Activated CD8-positive, alpha-beta memory T cell treated with anti-CD3 and anti-CD28 coated beads for 4 hours (primary cell): ENCODE results near the gene PARD3B.

Experiments used
- DNase-seq, 2 donors: peaks; one replicate each; pipeline ENCODE4 v3.0.0-alpha.2; 2020; ENCODE audit warnings: low read depth in 2 of 2

The PARD3B gene

DNA sequence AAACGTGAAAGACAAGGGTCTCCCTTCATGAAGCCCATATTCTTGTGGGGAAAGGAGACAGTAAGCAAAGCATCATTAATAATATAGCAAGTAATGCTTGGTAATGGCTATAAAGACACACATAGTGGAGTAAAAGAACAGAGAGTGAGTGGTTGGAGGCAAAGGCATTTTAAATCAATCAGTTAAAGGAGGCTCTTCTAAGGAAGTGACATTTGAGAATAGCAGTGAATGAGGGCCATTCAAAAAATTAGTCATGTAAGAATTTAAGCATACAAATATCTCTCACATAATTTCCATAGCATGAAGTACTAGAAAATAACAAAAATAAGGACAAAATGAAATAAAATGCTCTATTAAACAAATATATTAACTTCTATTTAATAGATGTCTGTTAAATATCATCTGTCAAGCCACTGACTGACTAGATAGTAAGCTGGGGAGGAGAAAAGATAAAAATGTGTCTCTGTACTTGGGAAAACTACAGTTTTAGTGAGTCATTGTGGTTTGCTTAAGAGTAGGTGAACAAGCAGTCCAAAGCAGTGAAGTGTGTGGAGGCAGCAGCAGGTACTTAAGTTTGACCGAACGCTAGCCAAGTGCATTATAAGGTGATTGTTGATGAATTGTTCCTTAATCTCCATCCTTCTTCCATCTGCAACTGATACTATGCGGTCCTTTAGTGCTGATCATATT is 160.1 kb downstream of the PARD3B start:
- no peak for DNase-seq

DNA sequence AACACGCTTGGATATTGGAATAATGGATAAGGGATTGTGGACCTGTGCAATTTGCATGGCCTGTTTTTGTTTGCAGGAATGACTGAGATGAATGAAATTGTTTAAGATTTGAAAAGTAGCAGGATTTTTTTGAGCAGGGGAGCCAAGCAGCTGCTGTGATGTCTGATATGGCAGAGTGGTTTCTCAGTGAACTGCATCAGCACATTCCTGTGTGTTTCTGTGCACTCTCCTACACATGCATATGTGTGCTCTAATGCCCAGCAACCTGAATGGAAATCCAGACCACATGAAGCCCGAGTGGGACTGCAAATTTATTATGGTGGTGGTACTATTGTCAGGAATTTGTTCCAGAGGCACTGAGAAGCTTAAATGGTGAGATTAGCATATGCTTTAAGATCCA is 161.7 kb downstream of the PARD3B start:
- no peak for DNase-seq

DNA sequence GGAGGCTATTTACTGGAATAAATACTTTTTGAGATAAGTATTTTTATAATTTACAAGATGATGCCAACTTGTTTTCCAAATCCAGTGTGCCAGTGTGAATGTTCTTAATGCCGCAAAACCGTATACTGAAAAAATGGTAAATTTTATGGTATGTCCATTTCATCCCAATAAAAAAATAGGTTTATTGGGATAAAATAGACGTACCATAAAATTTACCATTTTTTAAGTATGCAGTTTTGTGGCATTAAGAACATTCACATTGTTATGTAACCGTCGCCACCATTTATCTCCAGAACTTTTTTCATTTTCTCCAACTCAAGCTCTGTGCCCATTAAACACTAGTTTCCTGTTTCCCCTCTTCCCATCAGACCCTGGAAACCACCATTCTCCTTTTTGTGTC is 167.9 kb downstream of the PARD3B start:
- no peak for DNase-seq

DNA sequence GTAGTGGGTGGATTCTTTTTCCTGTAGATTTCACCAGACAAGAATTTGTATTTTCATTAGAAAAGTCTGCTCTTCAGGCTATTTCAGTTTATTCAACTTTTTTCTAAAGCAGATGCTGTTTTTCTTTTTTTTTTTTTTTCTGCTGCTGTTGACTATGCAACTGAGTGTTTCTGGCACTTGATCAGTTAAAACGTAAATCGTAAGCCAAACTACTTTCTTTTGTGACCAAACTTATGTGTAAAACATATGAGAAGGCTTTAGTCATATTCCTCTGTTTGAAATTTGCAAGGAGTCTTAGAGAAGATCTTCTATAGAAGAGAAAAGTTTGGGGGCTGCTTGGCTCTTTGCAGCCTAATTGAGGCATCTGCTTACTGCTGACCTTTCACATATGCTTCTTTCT is 170.1 kb downstream of the PARD3B start:
- no peak for DNase-seq

DNA sequence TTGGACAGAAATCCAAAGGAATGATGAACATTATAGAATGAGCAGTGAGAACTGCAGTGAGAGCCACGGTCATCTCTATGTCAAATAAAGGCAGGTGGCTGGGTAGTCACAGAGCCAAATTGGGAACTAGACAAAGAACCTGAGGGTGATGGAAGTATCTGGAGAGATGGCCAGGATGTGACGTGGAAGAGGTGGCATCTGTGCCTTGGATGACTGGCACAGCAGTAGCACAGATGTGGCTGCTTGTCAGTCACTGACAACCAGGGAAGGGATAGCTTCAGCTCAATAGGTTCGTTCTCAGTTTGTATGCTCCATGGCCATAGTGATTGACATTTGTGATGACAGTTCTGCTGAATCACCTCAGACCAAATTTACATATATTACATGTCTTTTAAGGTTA is 172.3 kb downstream of the PARD3B start:
- DNase-seq, result no peak

DNA sequence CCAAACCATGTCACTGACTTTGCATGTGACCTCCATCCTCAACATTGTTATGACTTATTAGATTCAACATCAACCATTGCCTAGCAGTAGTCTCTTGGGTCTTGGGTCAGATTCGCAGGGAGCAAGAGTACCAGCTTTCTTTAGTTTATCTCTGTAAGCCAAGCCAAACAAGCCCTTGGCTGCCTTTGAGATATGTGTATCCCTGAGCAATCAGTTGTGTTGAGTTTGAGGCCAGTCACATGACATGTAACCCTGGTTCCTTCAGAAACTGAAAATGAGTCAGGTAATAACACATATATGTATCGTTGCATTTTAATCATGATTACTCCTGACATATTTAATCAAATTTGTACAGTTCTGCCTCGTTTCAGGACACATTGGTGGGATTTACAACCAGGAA is 173.3 kb downstream of the PARD3B start:
- no peak for DNase-seq

DNA sequence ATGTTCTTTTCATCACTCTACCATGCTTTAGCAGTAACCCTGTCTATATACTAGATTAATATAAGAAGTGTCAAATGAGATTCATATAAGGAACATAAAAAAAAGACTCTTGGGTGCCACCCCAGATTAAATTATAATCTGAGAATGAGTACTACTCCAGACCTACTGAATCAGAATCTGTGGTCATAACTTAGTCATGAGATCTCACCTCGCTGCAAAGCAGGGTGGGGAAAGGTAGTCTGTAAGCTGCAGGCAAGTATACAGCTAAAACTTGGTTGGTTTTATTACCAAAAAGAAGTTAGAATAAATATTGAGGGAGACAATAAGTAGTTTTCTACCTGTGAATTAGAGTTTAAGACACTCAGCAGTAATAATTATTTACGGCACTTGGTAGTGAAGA is 175.6 kb downstream of the PARD3B start:
- no peak for DNase-seq

DNA sequence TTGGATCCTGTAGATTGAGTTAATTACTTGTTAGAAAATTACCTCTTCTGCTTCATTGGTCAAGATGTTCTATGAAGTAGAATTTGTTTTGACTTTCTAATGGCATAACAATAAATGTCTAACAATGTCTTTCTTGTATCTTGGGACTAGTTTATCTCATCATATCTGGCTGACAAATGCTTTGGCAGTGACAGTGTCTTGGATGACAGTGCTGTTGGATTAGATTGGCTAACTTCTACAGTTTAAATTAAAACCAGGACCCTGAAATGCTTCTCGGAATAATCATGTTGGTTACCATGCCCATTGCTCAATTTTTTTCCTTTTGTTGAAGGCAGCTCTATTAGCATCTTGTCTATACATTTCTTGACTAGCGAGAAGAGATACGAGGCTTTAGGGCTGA is 176.9 kb downstream of the PARD3B start:
- no peak for DNase-seq

DNA sequence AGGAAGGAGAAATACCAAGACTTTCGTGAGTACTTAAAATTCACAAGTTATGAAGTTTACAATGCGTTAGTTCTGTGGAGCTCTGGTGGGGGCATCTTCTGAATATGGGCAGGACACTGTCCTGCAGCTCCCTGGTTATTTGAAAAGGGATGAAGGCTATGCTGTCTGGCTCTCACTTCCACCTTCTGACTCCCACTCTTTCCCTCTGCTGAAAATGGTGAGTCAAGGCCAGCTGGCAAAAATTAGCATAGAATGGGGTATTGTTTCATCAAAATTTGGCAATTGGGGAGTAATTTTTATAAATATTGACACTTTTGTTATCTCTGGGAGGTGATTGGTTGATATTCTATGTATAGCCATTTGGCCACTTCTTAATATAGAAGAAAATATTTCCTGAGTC is 177.4 kb downstream of the PARD3B start:
- no peak for DNase-seq

DNA sequence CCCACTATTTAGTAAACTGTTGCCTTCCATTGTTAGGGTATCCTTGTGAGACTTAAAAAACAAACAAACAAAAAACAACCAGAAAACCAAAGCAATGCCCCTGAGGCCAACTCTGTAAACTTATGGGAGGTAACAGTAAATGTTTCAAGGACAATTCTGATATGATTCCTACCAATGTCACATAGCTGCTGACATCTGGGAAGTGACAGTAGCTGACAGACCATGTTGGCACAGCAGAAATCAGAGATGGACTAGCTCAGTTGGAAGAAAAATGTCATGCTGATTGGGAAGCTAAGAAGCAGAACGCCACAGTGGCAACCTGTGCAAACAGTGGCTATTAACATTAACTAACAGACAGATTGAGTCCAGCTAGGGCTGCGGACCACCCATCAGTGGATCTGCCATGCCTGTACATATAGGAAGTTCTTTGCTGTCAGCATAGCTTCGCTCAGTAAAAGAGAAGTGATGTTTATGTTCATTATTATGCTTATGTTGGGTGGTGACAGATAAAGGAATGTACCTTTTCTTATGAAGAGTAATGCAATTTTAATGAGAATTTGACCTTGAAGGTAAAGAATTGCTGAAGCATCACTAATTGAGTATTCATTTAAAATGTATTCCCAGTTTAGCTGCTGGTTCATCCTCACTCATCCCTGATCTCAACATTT is 180.6 kb downstream of the PARD3B start:
- no peak for DNase-seq

DNA sequence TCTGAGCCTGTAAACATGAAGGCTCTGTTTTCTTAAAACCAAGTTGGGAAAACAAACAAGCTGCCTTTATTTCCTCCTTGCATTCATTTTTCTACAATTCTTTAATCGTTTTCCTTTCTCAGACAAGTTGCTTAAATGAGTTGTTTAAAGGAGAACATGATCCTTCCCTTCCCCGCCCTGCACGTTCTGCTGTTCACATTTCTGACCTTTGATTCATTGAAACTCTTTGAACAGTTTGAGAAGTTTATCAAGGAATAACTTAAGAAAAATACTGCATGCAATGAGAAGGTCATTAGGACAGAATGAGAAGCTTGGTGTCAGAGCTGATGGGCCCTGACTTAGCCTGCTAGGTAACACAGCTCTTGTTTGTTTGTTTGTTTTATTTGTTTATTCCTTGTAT is 181.6 kb downstream of the PARD3B start:
- DNase-seq, result no peak

DNA sequence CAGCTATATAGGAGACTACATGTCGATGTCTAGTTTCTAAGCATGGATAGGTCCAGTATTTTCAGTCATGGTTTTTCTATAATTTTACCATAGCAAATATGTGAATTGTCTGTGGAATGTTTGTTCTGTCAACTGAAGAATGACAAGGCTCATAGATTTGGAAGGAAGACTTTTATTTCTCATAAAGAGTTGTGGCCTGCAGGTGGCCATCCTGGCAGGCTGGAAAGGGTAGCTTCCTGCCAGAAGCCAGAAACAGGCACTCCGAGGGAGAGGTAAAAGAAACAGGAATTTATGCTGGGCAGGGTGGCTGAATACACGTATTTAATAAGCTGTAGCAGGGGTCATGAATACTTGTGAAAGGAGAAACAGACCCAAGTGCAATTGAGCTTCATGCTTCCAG is 182.1 kb downstream of the PARD3B start:
- DNase-seq, result no peak

DNA sequence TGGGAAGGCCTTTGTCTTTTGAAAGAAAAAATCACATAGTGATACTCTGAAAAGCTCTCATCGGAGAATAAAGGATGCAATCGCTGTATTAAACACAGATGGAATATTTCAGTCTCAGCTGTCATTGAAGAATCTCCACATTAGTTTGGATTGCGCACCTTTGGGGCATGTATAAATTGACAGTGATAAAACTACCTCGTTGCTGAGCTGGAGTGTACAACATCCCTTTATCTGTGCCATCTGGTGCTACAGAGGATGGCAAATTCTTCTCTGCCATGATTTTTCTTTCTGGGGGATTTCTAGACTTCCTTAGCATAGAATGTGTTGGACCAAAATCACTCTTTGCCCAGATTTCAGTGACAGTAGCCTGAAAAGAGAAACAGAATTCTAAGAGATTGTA is 185.3 kb downstream of the PARD3B start:
- DNase-seq, result no peak

DNA sequence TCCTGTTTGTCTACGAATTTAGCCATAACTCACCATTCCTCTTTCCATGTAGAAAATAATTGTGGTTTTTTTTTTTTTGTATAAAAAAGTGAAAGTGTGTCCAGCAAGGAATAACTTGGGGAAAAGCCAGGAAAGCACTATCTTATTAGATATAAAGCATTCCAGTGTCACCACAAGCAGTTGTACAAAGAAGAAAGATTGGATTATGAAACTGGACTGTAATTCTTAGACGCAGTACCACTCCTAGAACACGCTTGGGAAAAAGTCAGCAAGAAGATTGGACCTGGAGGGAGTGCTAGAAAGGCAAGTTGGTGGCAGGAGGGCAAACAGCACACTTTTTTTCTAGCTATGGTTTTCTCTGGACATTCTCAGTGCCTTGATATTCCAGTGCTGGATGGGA is 186.7 kb downstream of the PARD3B start:
- DNase-seq, result no peak

DNA sequence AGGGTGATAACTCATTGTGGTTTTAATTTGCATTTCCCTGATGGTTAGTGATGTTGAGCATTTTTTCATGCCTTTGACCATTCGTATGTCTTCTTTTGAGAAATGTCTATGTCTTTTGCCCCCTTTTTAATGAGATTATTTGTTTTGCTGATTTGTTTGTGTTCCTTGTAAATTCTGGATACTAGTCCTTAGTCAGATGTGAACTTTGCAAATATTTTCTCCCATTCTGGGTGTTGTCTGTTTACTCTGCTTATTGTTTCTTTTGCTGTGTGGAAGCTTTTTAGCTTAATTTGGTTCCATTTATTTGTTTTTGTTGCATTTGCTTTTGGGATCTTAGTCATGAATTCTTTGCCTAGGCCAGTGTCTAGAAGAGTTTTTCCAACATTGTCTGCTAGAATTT is 192.0 kb downstream of the PARD3B start:
- no peak for DNase-seq

DNA sequence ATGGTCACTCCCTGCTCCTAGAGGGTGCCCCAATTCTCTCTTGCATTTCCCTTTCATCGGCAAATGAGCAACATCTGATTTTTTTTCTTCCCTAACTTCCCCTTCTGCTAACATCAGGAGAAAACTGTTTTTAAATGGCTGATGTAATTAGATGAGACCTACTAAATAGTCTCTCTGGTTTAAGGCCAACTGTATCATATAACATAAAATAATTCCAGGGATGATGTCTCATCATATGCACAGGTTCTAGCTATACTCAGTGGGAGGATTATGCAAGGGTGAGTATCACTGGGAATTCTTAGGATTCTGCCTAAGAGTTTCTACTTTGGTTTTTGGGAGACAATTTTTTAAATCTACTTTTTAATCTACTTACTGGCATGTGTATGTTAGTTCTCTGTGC is 193.4 kb downstream of the PARD3B start:
- DNase-seq, result no peak

DNA sequence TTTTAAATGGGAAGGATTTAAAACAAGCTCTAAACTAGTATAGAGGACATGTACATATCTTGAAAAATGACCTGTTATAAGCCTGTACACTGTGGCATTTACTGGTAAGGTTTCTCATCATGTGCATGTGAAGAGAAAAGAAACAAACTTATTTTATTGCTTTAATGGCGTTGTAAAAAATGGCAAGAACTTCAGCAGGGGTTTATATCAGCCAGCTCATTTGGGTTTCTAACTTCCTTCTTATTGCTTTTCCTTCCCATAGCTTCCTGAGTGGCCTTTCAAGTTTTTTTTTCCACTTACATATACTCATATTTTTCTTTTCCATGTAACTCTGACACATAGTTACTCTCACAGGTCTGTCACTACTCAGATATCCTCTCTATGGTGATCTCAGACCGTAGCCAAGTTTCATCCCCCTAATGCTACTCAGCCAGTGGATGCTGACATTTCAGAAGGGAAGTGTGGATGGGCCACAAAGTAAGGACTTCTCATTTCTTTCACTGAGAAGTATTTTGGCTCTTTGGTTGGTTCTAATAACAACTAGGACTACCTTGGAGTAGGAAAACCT is 198.2 kb downstream of the PARD3B start:
- DNase-seq, result no peak

DNA sequence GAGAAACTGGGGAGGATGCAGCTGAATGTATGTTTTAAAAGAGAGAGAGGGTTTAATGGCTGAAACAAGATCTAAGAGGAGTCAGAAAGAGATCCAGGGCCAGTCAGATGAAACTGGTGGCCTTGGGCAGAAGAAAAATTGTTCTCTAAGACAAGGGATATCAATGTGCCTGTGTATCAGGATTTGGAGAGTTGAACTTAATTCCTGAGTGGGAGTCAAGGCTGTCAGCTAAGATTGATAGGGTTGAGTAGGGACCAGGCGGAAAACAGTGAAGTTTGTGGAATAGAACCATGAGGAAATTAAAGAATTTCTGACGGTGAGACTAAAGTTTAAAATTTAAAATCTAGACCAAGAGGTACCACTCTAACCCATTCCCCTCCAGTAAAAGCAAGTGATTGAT is 199.2 kb downstream of the PARD3B start:
- no peak for DNase-seq

DNA sequence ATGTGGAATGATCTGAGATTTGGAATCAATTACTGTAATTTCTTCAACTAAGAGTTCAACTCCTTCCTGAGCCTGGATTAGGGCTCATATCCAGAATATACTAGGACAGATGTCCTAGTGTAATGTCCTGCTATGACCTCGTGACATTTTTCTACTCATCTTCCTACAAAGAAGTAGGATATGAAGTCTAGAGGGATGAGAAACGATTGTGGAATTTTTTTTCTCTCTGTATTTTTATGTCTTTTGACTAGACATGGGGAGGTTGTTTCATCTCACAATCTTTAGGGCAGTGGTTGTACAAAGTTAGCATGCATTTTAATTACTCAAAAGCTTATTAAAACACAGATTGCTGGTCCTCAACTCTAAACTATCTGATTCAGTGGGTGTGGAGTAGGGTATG is 203.0 kb downstream of the PARD3B start:
- no peak for DNase-seq

DNA sequence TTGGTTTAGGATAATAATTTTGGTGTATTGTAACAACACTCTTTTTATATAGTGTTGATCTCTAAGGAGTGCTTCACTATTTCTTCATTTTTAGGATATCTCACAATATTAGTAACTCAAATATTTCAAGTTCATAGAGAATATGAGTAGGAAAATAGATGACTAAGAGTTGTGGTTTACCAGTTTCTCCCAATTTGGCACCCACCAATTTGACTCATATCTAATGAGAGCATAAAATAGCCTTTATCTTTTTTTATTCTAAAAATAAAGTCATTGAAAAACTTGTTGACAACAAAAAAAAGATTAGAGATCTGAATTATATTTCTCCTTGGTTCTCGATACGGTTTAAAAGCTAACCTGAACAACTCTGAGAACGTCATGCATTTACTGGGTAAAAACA is 204.0 kb downstream of the PARD3B start:
- no peak for DNase-seq

DNA sequence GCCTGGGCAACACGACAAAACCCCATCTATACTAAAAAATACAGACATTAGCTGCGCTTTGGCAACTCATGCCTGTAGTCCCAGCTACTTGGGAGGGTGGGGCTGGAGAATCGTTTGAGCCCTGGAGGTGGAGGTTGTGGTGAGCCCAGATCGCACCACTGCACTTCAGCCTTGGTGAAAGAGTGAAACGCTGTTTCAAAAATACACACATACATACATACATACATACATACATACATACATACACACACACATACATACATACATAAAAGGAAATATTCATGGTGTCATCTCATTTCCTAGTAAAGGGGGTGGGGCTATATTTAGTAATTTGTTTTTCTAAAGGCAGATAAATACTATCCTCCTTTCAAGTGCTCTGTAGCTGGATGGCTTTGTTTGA is 205.1 kb downstream of the PARD3B start:
- no peak for DNase-seq

DNA sequence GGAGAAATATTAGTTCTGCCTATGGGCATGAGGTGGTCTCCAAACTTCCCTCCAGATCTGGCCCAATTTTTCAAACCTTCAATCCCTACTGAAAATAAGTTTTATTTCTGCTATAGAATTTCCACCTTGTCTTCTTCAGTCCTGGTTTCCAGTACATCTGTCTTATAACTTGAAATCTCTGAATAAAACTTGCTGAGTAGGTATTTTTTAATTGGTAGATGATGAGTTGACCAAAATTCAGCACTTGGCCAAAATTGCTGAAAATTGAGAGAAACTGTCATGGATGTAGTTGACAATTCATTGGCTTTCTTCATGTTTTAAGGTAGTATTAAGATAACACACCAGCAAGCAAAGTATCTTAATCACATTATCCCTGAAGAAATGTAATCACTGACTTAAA is 206.2 kb downstream of the PARD3B start:
- no peak for DNase-seq

DNA sequence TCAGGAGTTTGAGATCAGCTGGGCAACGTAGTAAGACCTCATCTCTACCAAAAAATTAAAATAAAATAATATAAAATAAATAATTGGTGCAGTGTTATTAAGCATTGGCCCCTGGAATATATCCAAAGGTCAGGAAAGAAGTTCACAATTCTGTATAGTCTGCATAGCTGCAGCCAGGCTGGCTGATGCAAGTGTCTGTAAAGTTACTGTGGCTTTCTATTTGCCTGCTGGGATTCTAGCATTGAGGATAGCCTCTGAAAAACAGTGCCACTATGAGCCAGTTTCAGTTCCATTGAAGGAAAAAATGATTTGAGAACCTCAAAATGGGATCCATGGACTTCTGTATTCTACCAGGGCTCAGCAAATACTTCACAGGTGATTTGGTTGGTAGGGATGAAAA is 208.6 kb downstream of the PARD3B start:
- no peak for DNase-seq

DNA sequence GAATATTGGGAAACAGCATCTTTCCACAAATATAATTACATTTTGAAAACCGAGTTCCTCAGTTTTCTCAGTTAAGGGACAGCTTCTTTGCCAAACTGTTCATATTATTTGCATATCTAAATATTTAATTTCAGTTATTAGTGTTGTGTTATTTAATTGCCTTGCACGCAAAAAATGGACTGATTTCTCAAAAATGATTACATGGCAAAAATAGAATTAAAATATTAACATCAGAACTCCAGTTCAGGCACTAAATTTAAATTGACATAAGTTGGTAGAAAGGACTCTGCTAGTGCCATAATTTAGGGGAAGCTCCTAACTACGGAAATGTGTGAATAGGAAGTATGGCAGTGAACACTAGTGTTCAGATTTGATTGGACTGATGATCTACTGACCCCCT is 209.6 kb downstream of the PARD3B start:
- no peak for DNase-seq
